K562 (cell line): ENCODE measurements around the gene DDOST. TPM values are rescaled to one million over a fixed set of nuclear protein-coding genes. Genes with fewer than 3 reads are reported as not detected.
A peak's percentile ranks its signal among the peaks of the same experiment; 100 is the strongest.

Experiments used
- C11orf30 ChIP-seq: fragments of 450-650 bp; IDR thresholded peaks from 2 replicates; pipeline ENCODE4 v1.6.1; 2016; ENCODE audit warnings: low read depth, mild to moderate bottlenecking
- CBFA2T2 ChIP-seq: fragments of 450-650 bp; conservative IDR thresholded peaks from 2 replicates; pipeline ENCODE4 v1.6.1; 2017; ENCODE audit warnings: mild to moderate bottlenecking
- CTBP1 ChIP-seq: fragments of 450-650 bp; IDR thresholded peaks from 2 replicates; pipeline ENCODE4 v1.6.1; 2016; ENCODE audit warnings: borderline replicate concordance
- DPF2 ChIP-seq: fragments of 450-650 bp; IDR thresholded peaks from 2 replicates; pipeline ENCODE4 v1.6.1; 2016
- ERF ChIP-seq: fragments of 450-650 bp; formaldehyde crosslinking; IDR thresholded peaks from 2 replicates; pipeline ENCODE4 v1.4.0; 2020; ENCODE audit warnings: mild to moderate bottlenecking, mixed read lengths
- FOXM1 ChIP-seq, 2 experiments: fragments of 450-650 bp in 1 of 2; sonication (generic) in 1 of 2; formaldehyde crosslinking in 1 of 2; IDR thresholded peaks; 2 replicates each; pipeline versions ENCODE4 v1.6.1 to v1.9.0; 2017 to 2022; ENCODE audit warnings: low read depth in 2 of 2, mild to moderate bottlenecking in 2 of 2, missing genetic modification reagents in 1 of 2, moderate library complexity in 1 of 2
- MAFF ChIP-seq: IDR thresholded peaks from 2 replicates; pipeline ENCODE4 v1.6.1; 2012; ENCODE audit warnings: low read length, improper control_type of control experiment
- NCOA1 ChIP-seq: fragments of 450-650 bp; IDR thresholded peaks from 2 replicates; pipeline ENCODE4 v1.6.1; 2016; ENCODE audit warnings: low read depth
- ZNF217 ChIP-seq: sonication (generic); formaldehyde crosslinking; IDR thresholded peaks from 2 replicates; pipeline ENCODE4 v1.8.0; 2022; ENCODE audit warnings: mild to moderate bottlenecking, missing genetic modification reagents
- ZNF586 ChIP-seq: fragments of 450-650 bp; formaldehyde crosslinking; conservative IDR thresholded peaks from 2 replicates; pipeline ENCODE4 v1.4.0; 2020; ENCODE audit warnings: mild to moderate bottlenecking, moderate library complexity
- ZNF764 ChIP-seq: fragments of 250-450 bp; sonication (Bioruptor Pico); IDR thresholded peaks from 2 replicates; pipeline ENCODE4 v1.4.0; 2020; ENCODE audit warnings: low read depth, mild to moderate bottlenecking, moderate library complexity
- polyA plus RNA-seq, 8 experiments: library from polyadenylated mRNA; depleted of rRNA in 4 of 8; stranded (reverse) in 5 of 8; unstranded in 3 of 8; fragments of >200 nt; fragmentation: Nextera tagmentation in 2 of 8; fragmentation: Illumina TruSeq in 1 of 8; extraction: Ambion mirVana in 2 of 8; extraction: Trizol in 1 of 8; gene quantifications; 2 replicates each; pipeline versions ENCODE4 v1.2.1 to v1.2.3, GENCODE V29; 2011 to 2014; ENCODE audit warnings: inconsistent platforms in 1 of 8, missing spikeins in 1 of 8
- total RNA-seq, 7 experiments: library from RNA; depleted of rRNA in 6 of 7; stranded (reverse); fragments of >200 nt in 6 of 7; fragmentation: Illumina TruSeq in 2 of 7; extraction: Trizol in 2 of 7; gene quantifications; 2 replicates each; pipeline versions ENCODE4 v1.2.1 to v1.2.3, GENCODE V29; 2011 to 2021; ENCODE audit warnings: low replicate concordance in 1 of 7
- TF ChIP-seq, protein P1 (sequence below): fragments of 250-450 bp; sonication (Bioruptor Pico); IDR thresholded peaks from 2 replicates; pipeline ENCODE4 v1.8.0; 2022; ENCODE audit warnings: inconsistent platforms
- TF ChIP-seq, protein P2 (sequence below): IDR thresholded peaks from 2 replicates; pipeline ENCODE4 v1.6.1; 2011; ENCODE audit warnings: borderline replicate concordance, low read depth, mild to moderate bottlenecking, moderate library complexity, low read length; ENCODE audit not compliant: insufficient read depth, poor library complexity, severe bottlenecking
- TF ChIP-seq, protein P3 (sequence below): fragments of 250-450 bp; sonication (Bioruptor Pico); IDR thresholded peaks from 2 replicates; pipeline ENCODE4 v1.4.0; 2020; ENCODE audit warnings: mild to moderate bottlenecking, moderate library complexity
- TF ChIP-seq, protein P4 (sequence below): IDR thresholded peaks from 2 replicates; pipeline ENCODE4 v1.6.1; 2012; ENCODE audit warnings: low read depth, low read length, improper control_type of control experiment, borderline replicate concordance
- TF ChIP-seq, protein P5 (sequence below): fragments of 450-650 bp; IDR thresholded peaks from 2 replicates; pipeline ENCODE4 v1.6.1; 2016; ENCODE audit warnings: low read depth, mild to moderate bottlenecking, moderate library complexity
- TF ChIP-seq, protein P6 (sequence below): fragments of 450-650 bp; IDR thresholded peaks from 2 replicates; pipeline ENCODE4 v1.7.0; 2016; ENCODE audit warnings: borderline replicate concordance

Gene DDOST
- total and polyA plus RNA-seq, 9 of the 15 experiments (the other 6 are each of a cell fraction or from before 2014, with no cell fraction given): 173 to 306 (median 222) TPM

DNA sequence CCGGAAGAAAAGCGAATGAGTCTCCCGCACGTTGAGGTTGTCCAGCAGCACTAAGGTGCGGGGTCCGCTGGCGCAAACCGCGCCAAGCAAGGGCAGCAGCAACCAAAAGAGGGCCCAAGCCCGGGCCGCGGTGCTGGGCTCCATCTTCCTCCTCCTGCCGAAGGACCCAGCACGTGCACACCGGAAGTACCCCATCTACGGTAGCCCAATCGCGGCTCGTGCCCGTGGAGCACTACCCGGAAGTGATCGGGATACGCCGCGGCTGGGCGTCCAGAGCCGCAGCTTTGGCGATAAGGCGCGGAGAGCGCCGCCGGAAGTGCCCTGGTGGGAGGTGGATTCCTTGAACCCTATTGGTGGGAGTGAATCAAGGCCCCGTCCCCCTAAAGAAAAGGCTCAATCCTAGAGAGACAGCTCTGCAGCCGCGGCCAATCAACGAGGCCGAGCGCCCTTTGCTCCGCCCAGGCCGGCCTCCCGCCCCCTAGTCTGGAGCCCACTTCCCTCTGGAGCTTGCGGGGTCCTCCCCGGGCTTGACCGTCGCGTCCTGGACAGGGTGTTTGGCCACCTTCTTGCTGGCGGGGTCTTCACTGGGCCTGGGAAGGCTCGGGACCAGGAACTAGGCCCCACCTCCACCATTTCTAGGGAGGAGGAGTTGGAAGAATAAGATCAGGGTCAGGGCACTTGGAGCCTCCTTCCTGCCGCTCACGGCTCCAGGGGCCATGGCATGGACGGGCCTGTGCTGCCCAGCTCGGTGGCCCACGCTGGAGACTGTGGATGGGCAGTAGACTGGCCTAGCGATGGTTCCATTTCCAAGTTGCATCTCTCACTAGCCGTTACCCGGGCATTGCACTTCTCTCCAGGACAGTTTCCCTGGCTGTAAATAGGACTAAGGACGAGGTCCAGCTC, at the start of gene DDOST (continued):
- TF ChIP-seq, protein P1, sequence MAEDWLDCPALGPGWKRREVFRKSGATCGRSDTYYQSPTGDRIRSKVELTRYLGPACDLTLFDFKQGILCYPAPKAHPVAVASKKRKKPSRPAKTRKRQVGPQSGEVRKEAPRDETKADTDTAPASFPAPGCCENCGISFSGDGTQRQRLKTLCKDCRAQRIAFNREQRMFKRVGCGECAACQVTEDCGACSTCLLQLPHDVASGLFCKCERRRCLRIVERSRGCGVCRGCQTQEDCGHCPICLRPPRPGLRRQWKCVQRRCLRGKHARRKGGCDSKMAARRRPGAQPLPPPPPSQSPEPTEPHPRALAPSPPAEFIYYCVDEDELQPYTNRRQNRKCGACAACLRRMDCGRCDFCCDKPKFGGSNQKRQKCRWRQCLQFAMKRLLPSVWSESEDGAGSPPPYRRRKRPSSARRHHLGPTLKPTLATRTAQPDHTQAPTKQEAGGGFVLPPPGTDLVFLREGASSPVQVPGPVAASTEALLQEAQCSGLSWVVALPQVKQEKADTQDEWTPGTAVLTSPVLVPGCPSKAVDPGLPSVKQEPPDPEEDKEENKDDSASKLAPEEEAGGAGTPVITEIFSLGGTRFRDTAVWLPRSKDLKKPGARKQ: no peak
- TF ChIP-seq ERF: no peak
- TF ChIP-seq, protein P2, sequence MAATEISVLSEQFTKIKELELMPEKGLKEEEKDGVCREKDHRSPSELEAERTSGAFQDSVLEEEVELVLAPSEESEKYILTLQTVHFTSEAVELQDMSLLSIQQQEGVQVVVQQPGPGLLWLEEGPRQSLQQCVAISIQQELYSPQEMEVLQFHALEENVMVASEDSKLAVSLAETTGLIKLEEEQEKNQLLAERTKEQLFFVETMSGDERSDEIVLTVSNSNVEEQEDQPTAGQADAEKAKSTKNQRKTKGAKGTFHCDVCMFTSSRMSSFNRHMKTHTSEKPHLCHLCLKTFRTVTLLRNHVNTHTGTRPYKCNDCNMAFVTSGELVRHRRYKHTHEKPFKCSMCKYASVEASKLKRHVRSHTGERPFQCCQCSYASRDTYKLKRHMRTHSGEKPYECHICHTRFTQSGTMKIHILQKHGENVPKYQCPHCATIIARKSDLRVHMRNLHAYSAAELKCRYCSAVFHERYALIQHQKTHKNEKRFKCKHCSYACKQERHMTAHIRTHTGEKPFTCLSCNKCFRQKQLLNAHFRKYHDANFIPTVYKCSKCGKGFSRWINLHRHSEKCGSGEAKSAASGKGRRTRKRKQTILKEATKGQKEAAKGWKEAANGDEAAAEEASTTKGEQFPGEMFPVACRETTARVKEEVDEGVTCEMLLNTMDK: peak; percentile 97
- TF ChIP-seq, protein P3, sequence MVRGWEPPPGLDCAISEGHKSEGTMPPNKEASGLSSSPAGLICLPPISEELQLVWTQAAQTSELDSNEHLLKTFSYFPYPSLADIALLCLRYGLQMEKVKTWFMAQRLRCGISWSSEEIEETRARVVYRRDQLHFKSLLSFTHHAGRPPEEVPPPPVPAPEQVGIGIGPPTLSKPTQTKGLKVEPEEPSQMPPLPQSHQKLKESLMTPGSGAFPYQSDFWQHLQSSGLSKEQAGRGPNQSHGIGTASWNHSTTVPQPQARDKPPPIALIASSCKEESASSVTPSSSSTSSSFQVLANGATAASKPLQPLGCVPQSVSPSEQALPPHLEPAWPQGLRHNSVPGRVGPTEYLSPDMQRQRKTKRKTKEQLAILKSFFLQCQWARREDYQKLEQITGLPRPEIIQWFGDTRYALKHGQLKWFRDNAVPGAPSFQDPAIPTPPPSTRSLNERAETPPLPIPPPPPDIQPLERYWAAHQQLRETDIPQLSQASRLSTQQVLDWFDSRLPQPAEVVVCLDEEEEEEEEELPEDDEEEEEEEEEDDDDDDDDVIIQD (CRISPR knock-in tag): no peak
- TF ChIP-seq CTBP1: peak; percentile 80; the same call in 1 of the 2 replicates
- TF ChIP-seq, protein P4, sequence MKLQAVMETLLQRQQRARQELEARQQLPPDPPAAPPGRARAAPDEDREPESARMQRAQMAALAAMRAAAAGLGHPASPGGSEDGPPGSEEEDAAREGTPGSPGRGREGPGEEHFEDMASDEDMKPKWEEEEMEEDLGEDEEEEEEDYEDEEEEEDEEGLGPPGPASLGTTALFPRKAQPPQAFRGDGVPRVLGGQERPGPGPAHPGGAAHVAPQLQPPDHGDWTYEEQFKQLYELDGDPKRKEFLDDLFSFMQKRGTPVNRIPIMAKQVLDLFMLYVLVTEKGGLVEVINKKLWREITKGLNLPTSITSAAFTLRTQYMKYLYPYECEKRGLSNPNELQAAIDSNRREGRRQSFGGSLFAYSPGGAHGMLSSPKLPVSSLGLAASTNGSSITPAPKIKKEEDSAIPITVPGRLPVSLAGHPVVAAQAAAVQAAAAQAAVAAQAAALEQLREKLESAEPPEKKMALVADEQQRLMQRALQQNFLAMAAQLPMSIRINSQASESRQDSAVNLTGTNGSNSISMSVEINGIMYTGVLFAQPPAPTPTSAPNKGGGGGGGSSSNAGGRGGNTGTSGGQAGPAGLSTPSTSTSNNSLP: peak; percentile 84; the same call in 1 of the 2 replicates
- TF ChIP-seq, protein P5, sequence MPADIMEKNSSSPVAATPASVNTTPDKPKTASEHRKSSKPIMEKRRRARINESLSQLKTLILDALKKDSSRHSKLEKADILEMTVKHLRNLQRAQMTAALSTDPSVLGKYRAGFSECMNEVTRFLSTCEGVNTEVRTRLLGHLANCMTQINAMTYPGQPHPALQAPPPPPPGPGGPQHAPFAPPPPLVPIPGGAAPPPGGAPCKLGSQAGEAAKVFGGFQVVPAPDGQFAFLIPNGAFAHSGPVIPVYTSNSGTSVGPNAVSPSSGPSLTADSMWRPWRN: peak; percentile 52; the same call in 1 of the 2 replicates
- TF ChIP-seq FOXM1 (IDR thresholded peaks at IDR 0.05; ENCODE audit: low read depth): no peak
- TF ChIP-seq FOXM1 (CRISPR knock-in tag; IDR thresholded peaks at IDR 0.05; ENCODE audit: low read depth): no peak
- TF ChIP-seq NCOA1: peak; percentile 39; the same call in 1 of the 2 replicates
- peak; percentile 95 for TF ChIP-seq C11orf30
- TF ChIP-seq ZNF217 (CRISPR knock-in tag): no peak
- TF ChIP-seq DPF2: no peak
- no peak for TF ChIP-seq ZNF586 (CRISPR knock-in tag)
- TF ChIP-seq CBFA2T2: no peak
- TF ChIP-seq, protein P6, sequence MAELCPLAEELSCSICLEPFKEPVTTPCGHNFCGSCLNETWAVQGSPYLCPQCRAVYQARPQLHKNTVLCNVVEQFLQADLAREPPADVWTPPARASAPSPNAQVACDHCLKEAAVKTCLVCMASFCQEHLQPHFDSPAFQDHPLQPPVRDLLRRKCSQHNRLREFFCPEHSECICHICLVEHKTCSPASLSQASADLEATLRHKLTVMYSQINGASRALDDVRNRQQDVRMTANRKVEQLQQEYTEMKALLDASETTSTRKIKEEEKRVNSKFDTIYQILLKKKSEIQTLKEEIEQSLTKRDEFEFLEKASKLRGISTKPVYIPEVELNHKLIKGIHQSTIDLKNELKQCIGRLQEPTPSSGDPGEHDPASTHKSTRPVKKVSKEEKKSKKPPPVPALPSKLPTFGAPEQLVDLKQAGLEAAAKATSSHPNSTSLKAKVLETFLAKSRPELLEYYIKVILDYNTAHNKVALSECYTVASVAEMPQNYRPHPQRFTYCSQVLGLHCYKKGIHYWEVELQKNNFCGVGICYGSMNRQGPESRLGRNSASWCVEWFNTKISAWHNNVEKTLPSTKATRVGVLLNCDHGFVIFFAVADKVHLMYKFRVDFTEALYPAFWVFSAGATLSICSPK: no peak
- TF ChIP-seq MAFF: no peak
- TF ChIP-seq ZNF764: no peak
